H1 (cell line): Measurements from ENCODE around the gene OSGEPL1. TPM values are rescaled to one million over a fixed set of nuclear protein-coding genes. Genes with fewer than 3 reads are reported as not detected.
A peak's percentile ranks its signal among the peaks of the same experiment; 100 is the strongest.

Source experiments
- ASH2L ChIP-seq: fragments of 200-600, 300-600 bp; sonication (generic); IDR thresholded peaks from one replicate; pipeline ENCODE4 v1.7.1; 2017; ENCODE audit warnings: low read length
- BACH1 ChIP-seq: IDR thresholded peaks from 2 replicates; pipeline ENCODE4 v1.6.1; 2012; ENCODE audit warnings: low read length, improper control_type of control experiment
- BCL11A ChIP-seq, 2 experiments: IDR thresholded peaks; one replicate each; pipeline ENCODE4 v1.6.1; 2011; ENCODE audit warnings: low read depth in 2 of 2, low read length in 2 of 2, mild to moderate bottlenecking in 2 of 2
- CBX5 ChIP-seq: fragments of 300-800, 300-1000 bp; sonication (generic); IDR thresholded peaks from 2 replicates; pipeline ENCODE4 v1.7.1; 2016; ENCODE audit warnings: antibody characterized with exemption, low read length, low read depth
- CEBPB ChIP-seq: IDR thresholded peaks from 2 replicates; pipeline ENCODE4 v1.6.1; 2012; ENCODE audit warnings: low read depth, low read length
- CHD1 ChIP-seq: IDR thresholded peaks from 2 replicates; pipeline ENCODE4 v1.6.1; 2012; ENCODE audit warnings: low read depth, low read length, improper control_type of control experiment
- CTBP2 ChIP-seq: IDR thresholded peaks from 2 replicates; pipeline ENCODE4 v1.7.0; 2011; ENCODE audit warnings: borderline replicate concordance, mild to moderate bottlenecking, moderate library complexity, mixed read lengths, low read length; ENCODE audit not compliant: insufficient read depth, insufficient read length
- EP300 ChIP-seq, 2 experiments: IDR thresholded peaks; 1 replicate in 1 of 2; 2 replicates in 1 of 2; pipeline ENCODE4 v1.6.1; 2011 to 2012; ENCODE audit warnings: low read depth in 2 of 2, low read length in 2 of 2, mild to moderate bottlenecking in 2 of 2, borderline replicate concordance in 1 of 2, inconsistent platforms in 1 of 2, moderate library complexity in 1 of 2
- EZH2 ChIP-seq: fragments of 200-600 bp; sonication (generic); IDR thresholded peaks from 2 replicates; pipeline ENCODE4 v1.7.1; 2012; ENCODE audit warnings: low read depth, mild to moderate bottlenecking, moderate library complexity, low read length, inconsistent platforms; ENCODE audit not compliant: severe bottlenecking
- HDAC2 ChIP-seq, 2 experiments: fragments of 300-600 bp in 1 of 2; sonication (generic) in 1 of 2; IDR thresholded peaks; 2 replicates each; pipeline ENCODE4 v1.6.1; 2011 to 2012; ENCODE audit warnings: low read depth in 2 of 2, low read length in 2 of 2, mild to moderate bottlenecking in 2 of 2, moderate library complexity in 2 of 2, borderline replicate concordance in 1 of 2, inconsistent platforms in 1 of 2
- JUND ChIP-seq: IDR thresholded peaks from 2 replicates; pipeline ENCODE4 v1.6.1; 2011; ENCODE audit warnings: mild to moderate bottlenecking, improper control_type of control experiment, low read length
- KDM1A ChIP-seq: fragments of 200-600, 300-600 bp; sonication (generic); IDR thresholded peaks from 2 replicates; pipeline ENCODE4 v1.7.1; 2016; ENCODE audit warnings: mild to moderate bottlenecking, low read length, borderline replicate concordance
- KDM4A ChIP-seq: IDR thresholded peaks from one replicate; pipeline ENCODE4 v1.7.1; 2012; ENCODE audit warnings: low read depth, mild to moderate bottlenecking, moderate library complexity, low read length, inconsistent platforms; ENCODE audit not compliant: severe bottlenecking
- MAFK ChIP-seq: IDR thresholded peaks from 2 replicates; pipeline ENCODE4 v1.6.1; 2012; ENCODE audit warnings: low read depth, mild to moderate bottlenecking, improper control_type of control experiment, low read length
- POLR2AphosphoS5 ChIP-seq: IDR thresholded peaks from 2 replicates; pipeline ENCODE4 v1.6.1; 2011; ENCODE audit warnings: low read depth, low read length
- RNF2 ChIP-seq: fragments of 200-900, 300-1000 bp; sonication (generic); IDR thresholded peaks from 2 replicates; pipeline ENCODE4 v1.7.1; 2016; ENCODE audit warnings: borderline replicate concordance, low read depth, mild to moderate bottlenecking, antibody characterized with exemption, low read length; ENCODE audit not compliant: poor library complexity, severe bottlenecking; ENCODE audit errors: missing control alignments
- SAP30 ChIP-seq: fragments of 300-600 bp; sonication (generic); IDR thresholded peaks from 2 replicates; pipeline ENCODE4 v1.7.1; 2012; ENCODE audit warnings: low read length, moderate library complexity, mild to moderate bottlenecking, inconsistent platforms; ENCODE audit not compliant: insufficient read depth, insufficient replicate concordance
- SP2 ChIP-seq: IDR thresholded peaks from 2 replicates; pipeline ENCODE4 v1.6.1; 2012; ENCODE audit warnings: mild to moderate bottlenecking, low read length, inconsistent platforms
- YY1 ChIP-seq: IDR thresholded peaks from 2 replicates; pipeline ENCODE4 v1.6.1; 2011; ENCODE audit warnings: low read depth, mild to moderate bottlenecking, low read length
- polyA plus RNA-seq, 7 experiments: library from polyadenylated mRNA; depleted of rRNA in 3 of 7; stranded (reverse) in 5 of 7; unstranded in 2 of 7; fragments of >200 nt in 5 of 7; fragments of 200-250 nt in 2 of 7; gene quantifications; 1 replicate in 5 of 7; 2 replicates in 1 of 7; 4 replicates in 1 of 7; pipeline versions ENCODE4 v1.2.1 to v1.2.3, GENCODE V29; 2011 to 2013; ENCODE audit warnings: missing spikeins in 2 of 7, mixed read lengths in 2 of 7
- total RNA-seq: library from RNA; stranded (reverse); fragmentation: NEBNext Ultra II Directional; extraction: Animal tissue kit (Norgen Biotek cat#: 25700); gene quantifications from 2 replicates; pipeline ENCODE4 v1.2.1, GENCODE V29; 2021
- TF ChIP-seq, protein P1 (sequence below): IDR thresholded peaks from 2 replicates; pipeline ENCODE4 v1.6.1; 2012; ENCODE audit warnings: inconsistent platforms
- TF ChIP-seq, protein P2 (sequence below): IDR thresholded peaks from 2 replicates; pipeline ENCODE4 v1.6.1; 2011; ENCODE audit warnings: low read depth, mild to moderate bottlenecking, low read length; ENCODE audit not compliant: insufficient read depth

The OSGEPL1 gene
- total and polyA plus RNA-seq, 2 of the 8 experiments (the other 6 are each of a cell fraction or from before 2014, with no cell fraction given) = 7.1 to 15.7 TPM

DNA sequence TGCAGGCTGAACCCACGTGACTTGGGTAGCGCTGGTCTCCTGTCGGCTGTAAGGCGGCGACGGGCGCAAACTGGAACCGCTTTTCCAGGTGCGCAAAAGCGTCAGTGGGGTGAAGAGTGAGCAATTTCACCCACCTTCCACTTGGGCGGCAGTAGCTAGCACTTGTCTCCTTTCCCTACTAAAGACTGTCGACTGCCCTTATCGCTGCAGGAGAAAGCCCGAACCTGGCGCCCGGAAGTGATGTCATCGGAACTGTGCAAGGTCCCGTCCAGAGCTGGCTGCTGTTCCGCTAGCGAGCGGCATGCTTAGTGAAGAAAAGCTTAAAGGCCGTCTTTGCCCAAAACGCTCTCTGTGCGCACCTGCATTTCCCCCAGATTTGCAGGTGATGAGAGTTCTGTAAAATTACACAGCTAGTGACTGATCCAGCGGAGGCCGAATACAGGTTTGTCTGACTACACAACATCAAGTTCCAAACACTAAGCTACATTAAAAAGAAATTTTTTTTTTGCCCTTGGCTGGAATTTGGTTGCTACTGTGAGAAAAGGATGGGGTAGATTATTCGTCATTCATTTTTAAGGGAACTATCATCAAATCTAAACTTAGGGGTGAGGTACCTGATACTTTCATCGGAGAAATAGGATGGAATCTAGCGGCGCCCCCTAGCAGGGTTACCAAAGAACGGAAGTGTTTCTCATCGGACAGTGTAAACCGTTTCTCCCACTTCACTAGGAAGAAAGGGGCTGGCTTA, at the start of gene OSGEPL1 (continued):
- TF ChIP-seq BACH1 (no peak), BCL11A (IDR thresholded peaks at IDR 0.05; ENCODE audit: low read depth in 2 of 2, low read length in 2 of 2) (no peak), KDM1A (no peak), CEBPB (0 out of 2 replicates have a peak, but pooled peaks have one; percentile 19), SP2 (no peak), EP300 (IDR thresholded peaks at IDR 0.05; ENCODE audit: borderline replicate concordance in 1 of 2, low read depth in 2 of 2, low read length in 2 of 2) (no peak), CBX5 (no peak), YY1 (no peak), SAP30 (peak; percentile 6), CHD1 (no peak), EZH2 (no peak), POLR2AphosphoS5 (peak; percentile 82), MAFK (no peak), RNF2 (no peak), ASH2L (peak; percentile 66), CTBP2 (no peak), KDM4A (peak; percentile 34), HDAC2 (IDR thresholded peaks at IDR 0.05; ENCODE audit: borderline replicate concordance in 1 of 2, low read depth in 2 of 2, low read length in 2 of 2) (no peak), JUND (peak; percentile 81)
- TF ChIP-seq, protein P1, sequence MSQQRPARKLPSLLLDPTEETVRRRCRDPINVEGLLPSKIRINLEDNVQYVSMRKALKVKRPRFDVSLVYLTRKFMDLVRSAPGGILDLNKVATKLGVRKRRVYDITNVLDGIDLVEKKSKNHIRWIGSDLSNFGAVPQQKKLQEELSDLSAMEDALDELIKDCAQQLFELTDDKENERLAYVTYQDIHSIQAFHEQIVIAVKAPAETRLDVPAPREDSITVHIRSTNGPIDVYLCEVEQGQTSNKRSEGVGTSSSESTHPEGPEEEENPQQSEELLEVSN = peak; percentile 52; the same call in 1 of the 2 replicates
- TF ChIP-seq, protein P2, sequence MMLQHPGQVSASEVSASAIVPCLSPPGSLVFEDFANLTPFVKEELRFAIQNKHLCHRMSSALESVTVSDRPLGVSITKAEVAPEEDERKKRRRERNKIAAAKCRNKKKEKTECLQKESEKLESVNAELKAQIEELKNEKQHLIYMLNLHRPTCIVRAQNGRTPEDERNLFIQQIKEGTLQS = 0 out of 2 replicates have a peak, but pooled peaks have one; percentile 44
